Measurements from ENCODE around the gene MBOAT1.

- TF ChIP-seq CTCF (IDR thresholded peaks at IDR 0.05) (no peak), POLR2A (IDR thresholded peaks at IDR 0.05) (no peak)
Observed at GRCh38 chr6:20141931-20142330, 70.3 kb downstream of the MBOAT1 start.
